Thymus (tissue), 11 donors: ENCODE measurements around the gene PRAC1. TPM values are rescaled to one million over a fixed set of nuclear protein-coding genes. Genes with fewer than 3 reads are reported as not detected.
"Not testable (repeated sequence)": the region's sequence is repeated elsewhere in the genome, so short reads cannot be mapped to it uniquely, and the experiment has no call there.

Source experiments
- DNase-seq, 9 donors: peaks; one replicate each; pipeline ENCODE4 v3.0.0-alpha.2; 2013; ENCODE audit warnings: low spot score in 9 of 9, low read depth in 6 of 9, missing footprints in 1 of 9
- H3K27ac ChIP-seq, 2 donors: one replicate each; pipeline ENCODE4 v1.5.1; 2013; ENCODE audit warnings: control low read depth in 1 of 2, low read depth in 1 of 2, low read length in 1 of 2, mild to moderate bottlenecking in 1 of 2, moderate library complexity in 1 of 2
- H3K27me3 ChIP-seq, 2 donors: one replicate each; pipeline ENCODE4 v1.5.1; 2013; ENCODE audit warnings: low read length in 1 of 2; ENCODE audit not compliant: control insufficient read depth in 2 of 2, insufficient read depth in 1 of 2
- H3K36me3 ChIP-seq, 2 donors: one replicate each; pipeline ENCODE4 v1.5.1; 2013; ENCODE audit warnings: low read length in 1 of 2, mild to moderate bottlenecking in 1 of 2, moderate library complexity in 1 of 2; ENCODE audit not compliant: control insufficient read depth in 2 of 2, insufficient read depth in 2 of 2
- H3K4me1 ChIP-seq, 2 donors: one replicate each; pipeline ENCODE4 v1.5.1; 2013; ENCODE audit warnings: low read length in 2 of 2; ENCODE audit not compliant: control insufficient read depth in 2 of 2, insufficient read depth in 2 of 2
- H3K4me3 ChIP-seq, 2 donors: one replicate each; pipeline ENCODE4 v1.5.1; 2013; ENCODE audit warnings: low read length in 2 of 2, control low read depth in 1 of 2, mild to moderate bottlenecking in 1 of 2
- H3K9me3 ChIP-seq, 2 donors: one replicate each; pipeline ENCODE4 v1.5.1; 2013; ENCODE audit warnings: low read length in 1 of 2, mild to moderate bottlenecking in 1 of 2; ENCODE audit not compliant: control insufficient read depth in 2 of 2, insufficient read depth in 1 of 2
- WGBS: extraction: QIAGEN DNeasy Blood & Tissue Kit; methylation state at CpG from one replicate; pipeline ENCODE4 v1.1.7; 2013; 5-methylcytosine and 5-hydroxymethylcytosine counted together
- polyA plus RNA-seq: library from polyadenylated mRNA; stranded (reverse); fragments of 200-250 nt; gene quantifications from one replicate; pipeline ENCODE4 v1.2.3, GENCODE V29; 2013
- total RNA-seq: library from RNA; stranded (reverse); fragments of 120-200 nt; gene quantifications from one replicate; pipeline ENCODE4 v1.2.4, GENCODE V29; 2013
- donor health status: healthy.

The PRAC1 gene
- total and polyA plus RNA-seq, 2 donors: 0.91 TPM; not detected in 1

DNA sequence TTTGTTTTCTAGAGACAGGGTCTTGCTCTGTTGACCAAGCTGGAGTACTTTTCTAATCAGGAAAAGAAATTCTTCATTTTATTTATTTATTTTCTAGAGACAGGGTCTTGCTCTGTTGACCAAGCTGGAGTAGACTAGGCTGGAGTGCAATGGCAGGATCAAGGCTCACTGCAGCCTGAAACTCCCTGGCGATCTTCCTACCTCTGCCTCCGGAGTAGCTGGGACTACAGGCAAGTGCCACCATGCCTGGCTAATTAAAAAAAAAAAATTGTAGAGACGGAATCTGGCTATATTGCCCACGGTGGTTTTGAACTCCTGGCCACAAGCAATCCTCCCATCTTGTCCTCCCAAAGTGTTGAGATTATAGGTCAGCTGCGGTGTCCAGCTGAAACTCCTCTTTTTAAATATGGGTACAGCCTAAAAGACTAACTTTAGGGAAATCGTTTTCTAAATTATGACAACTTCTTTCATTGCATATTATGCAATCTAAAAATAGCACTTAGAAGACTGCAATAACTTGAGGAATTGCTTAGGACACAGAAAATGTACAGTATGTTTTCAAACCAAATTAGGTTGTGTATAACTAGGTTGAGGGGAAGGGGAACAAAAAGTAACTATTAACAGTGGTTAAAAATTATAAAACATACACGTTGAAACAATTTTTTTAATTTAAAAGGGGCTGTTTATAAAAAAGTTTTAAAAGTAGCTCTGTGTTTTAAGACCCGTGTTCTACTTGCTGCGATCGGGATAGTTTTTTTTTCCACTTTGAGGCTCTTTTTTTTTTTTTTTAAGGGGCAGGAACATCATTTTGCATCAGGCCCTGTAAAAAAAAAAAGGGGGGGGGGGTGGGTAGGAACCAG, 4.7 kb downstream of the PRAC1 start:
- H3K4me1 ChIP-seq: peaks cover 0 to 11% of the 10 kb centered on the region in 2 donors
- H3K9me3 ChIP-seq: peaks cover 0 to 9% of the 10 kb centered on the region in 2 donors
- H3K36me3 ChIP-seq: no peaks in the 10 kb centered on the region
- no peak for DNase-seq
- WGBS: 14% methylated on average over 10 of the region's 10 CpGs
- peaks cover 57 to 95% of the 10 kb centered on the region in 2 donors for H3K27me3 ChIP-seq
- no peak overlapping the region for H3K27ac ChIP-seq
- no peak overlapping the region for H3K4me3 ChIP-seq

DNA sequence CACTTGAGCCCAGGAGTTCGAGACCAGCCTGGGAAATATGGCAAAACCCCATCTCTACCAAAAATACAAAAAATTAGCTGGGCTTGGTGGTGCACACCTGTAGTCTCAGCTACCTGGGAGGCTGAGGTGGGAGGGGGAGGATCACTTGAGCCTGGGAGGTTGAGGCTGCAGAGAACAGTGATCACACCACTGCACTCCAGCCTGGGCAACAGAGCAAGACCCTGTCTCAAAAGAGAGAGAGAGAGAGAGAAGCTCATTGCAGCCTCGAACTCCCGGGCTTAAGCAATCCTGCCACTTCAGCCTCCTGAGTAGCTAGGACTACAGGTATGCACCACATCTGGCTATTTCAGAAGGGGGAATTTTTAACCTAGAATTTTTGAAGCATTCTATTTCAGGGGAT, 5.8 kb downstream of the PRAC1 start:
- H3K9me3 ChIP-seq, DNase-seq, H3K36me3 ChIP-seq, H3K27ac ChIP-seq, H3K4me3 ChIP-seq: not testable (repeated sequence)
- Histone ChIP-seq H3K27me3 (peaks cover 47 to 93% of the 10 kb centered on the region in 2 donors), H3K4me1 (peaks cover 0 to 11% of the 10 kb centered on the region in 2 donors)
- WGBS: 88% methylated on average over 3 of the region's 3 CpGs

- Histone ChIP-seq H3K4me3 (no peak overlapping the region), H3K36me3 (no peaks in the 10 kb centered on the region), H3K4me1 (peaks cover 0 to 11% of the 10 kb centered on the region in 2 donors), H3K27ac (no peak overlapping the region), H3K9me3 (peaks cover 0 to 4% of the 10 kb centered on the region in 2 donors), H3K27me3 (peaks cover 45 to 92% of the 10 kb centered on the region in 2 donors)
- 59% methylated on average over 5 of the region's 5 CpGs for whole genome bisulfite sequencing
- DNase-seq: no peak
Measured at GRCh38 chr17:48715496-48716399, 6.6 kb downstream of the PRAC1 start.

- H3K27ac ChIP-seq: no peak overlapping the region
- no peaks in the 10 kb centered on the region for H3K36me3 ChIP-seq
- H3K4me1 ChIP-seq: no peaks in the 10 kb centered on the region
- no peak for DNase-seq
- H3K9me3 ChIP-seq: no peaks in the 10 kb centered on the region
- no peak overlapping the region for H3K4me3 ChIP-seq
- 81% methylated on average over 4 of the region's 4 CpGs for WGBS
- peaks cover 16 to 89% of the 10 kb centered on the region in 2 donors for H3K27me3 ChIP-seq
Measured at GRCh38 chr17:48711128-48711527, 11.2 kb downstream of the PRAC1 start.

DNA sequence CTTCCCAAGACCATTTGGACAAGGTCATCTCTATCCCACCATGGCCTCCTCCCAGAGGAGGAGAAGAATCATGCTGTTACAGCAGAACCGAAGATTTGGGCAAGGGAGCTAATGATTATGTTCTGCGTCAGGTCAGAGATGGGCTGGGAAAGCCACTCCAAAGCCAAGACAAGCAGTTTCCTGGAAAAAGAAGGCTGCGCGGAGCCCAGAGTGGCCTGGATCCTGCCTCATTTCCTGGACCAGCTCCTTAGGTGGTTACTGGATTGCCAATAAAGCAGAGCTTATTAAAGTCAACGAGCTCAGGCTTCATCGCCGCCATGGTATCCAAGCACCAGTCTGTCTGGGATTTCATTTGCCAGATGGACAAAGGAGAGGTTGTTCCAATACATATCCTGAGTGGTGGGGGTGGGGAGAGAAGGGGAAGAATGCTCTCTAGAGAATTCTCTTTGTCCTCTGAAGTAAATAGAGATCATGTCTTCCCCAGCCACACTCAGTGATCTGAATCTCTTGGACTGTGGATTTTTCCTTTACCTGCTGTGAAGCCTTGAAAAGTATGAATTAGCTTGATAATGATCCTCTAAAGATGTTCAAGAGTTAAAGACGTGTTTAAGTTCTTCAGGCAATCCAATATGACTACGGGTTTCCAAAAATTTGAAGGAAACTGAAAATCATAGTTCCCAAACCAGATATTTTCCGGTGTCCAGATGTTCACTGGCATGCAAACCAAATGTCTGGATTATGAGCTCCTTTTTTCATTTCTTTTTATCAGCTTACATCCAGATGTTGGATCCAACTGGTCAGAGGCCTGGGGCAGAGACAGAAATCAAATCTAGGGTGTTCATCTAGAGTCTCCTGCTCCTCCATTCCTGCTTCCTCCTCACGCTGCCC, 17.7 kb downstream of the PRAC1 start:
- Histone ChIP-seq H3K36me3 (no peaks in the 10 kb centered on the region), H3K4me3 (no peak overlapping the region), H3K9me3 (peaks cover 0 to 3% of the 10 kb centered on the region in 2 donors), H3K27ac (no peak overlapping the region), H3K4me1 (no peaks in the 10 kb centered on the region), H3K27me3 (peaks cover 8 to 78% of the 10 kb centered on the region in 2 donors)
- WGBS: 90% methylated on average over 11 of the region's 11 CpGs
- DNase-seq: no peak

DNA sequence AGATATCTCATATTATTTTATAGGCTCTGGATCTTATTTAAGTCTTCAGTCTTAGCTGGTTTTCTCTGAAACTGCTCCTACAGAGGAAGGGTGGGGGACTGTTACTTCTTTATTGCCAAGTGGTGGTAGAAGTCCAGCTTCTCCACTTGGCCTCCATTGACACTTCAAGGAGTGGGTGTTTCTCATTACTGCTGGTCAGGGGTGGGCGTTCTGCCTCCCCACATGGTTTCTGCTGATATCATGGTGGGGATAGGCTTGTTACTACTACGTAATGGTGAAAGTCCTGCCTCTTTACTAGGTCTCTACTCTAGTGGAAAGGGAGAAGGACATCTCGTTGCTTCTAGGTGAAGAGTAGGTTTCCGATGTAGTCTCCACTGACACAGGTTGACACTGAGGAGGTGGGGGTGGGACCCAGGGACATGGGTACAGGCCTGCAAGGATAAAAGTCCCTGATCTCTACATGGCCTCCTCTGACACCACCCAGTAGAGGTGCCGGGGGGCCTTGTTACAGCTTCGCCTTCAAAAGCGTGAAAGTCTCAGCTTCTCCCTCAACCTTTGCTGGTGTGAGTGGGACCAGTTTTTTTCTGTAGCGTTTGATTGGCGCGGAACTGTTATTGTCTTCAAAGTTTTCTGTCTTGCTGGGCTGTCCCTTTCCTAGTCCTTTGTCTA, 20.3 kb downstream of the PRAC1 start:
- no peaks in the 10 kb centered on the region for H3K36me3 ChIP-seq
- H3K4me1 ChIP-seq: no peaks in the 10 kb centered on the region
- peaks cover 0 to 3% of the 10 kb centered on the region in 2 donors for H3K9me3 ChIP-seq
- no peak overlapping the region for H3K27ac ChIP-seq
- H3K4me3 ChIP-seq: no peak overlapping the region
- WGBS: 95% methylated on average over 10 of the region's 10 CpGs
- peaks cover 5 to 65% of the 10 kb centered on the region in 2 donors for H3K27me3 ChIP-seq
- DNase-seq: no peak

- Histone ChIP-seq H3K4me1 (no peaks in the 10 kb centered on the region), H3K36me3 (no peaks in the 10 kb centered on the region), H3K27ac (no peak overlapping the region), H3K27me3 (peaks cover 4 to 29% of the 10 kb centered on the region in 2 donors), H3K9me3 (no peaks in the 10 kb centered on the region), H3K4me3 (no peak overlapping the region)
- no peak for DNase-seq
- WGBS: 59% methylated on average over 1 of the region's 1 CpG
Measured at GRCh38 chr17:48693178-48693577, 29.1 kb downstream of the PRAC1 start.

DNA sequence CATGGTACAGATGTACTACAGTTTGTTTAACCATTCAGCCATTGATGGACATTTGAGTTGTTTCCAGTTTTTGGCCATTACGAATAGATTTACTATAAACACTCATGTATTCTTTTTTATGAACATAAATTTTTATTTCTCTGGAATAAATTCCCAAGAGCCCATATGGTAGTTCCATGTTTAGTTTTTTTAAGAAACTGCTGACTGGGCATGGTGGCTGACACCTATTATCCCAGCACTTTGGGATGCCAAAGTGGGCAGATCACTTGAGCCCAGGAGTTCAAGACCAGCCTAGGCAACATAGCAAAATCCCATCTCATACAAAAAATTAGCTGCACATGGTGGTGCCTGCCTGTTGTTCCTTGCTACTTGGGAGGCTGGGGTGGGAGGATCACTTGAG, 30.3 kb downstream of the PRAC1 start:
- H3K4me3 ChIP-seq: no peak overlapping the region
- H3K27ac ChIP-seq: no peak overlapping the region
- H3K4me1 ChIP-seq: no peaks in the 10 kb centered on the region
- H3K27me3 ChIP-seq: peaks cover 4 to 30% of the 10 kb centered on the region in 2 donors
- WGBS: 93% methylated on average over 1 of the region's 1 CpG
- H3K36me3 ChIP-seq: no peaks in the 10 kb centered on the region
- no peak for DNase-seq
- H3K9me3 ChIP-seq: no peaks in the 10 kb centered on the region
